Measurements from ENCODE around the gene DGKG.

The DGKG gene

DNA sequence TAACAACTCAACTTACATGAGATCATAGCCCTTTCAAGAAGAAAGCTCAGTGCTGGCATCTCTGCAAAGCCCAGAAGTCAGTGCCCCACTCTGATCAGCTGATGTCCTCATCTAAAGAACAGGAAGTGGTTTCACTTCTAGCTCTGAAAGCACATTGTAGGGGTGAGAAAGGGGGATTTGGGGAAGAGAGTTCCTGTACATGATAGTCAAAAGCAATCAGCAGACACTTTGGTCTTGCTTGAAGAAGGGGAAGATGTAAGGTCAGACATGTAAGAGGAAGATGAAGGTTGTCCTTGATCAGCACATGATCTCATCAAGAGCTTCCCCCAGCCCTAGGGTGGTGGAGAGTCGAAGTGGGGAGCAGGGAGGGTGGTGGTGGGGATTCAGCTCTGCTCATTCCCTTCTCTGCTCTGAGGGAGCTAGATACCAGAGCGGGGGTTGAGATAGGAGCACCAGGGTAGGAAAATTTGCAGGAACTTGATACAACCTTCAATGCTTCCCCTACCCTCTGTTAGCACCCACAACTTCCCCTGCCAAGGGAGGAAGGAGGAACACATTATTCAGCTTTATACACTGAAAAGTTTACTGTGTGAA, 176.7 kb downstream of the DGKG start:
- Mint-ChIP-seq H3K27ac (no peak overlapping the region), H3K9me3 (no peaks in the 10 kb centered on the region)
- no peak for DNase-seq

GRCh38 chr3:186184021-186184420, 178.0 kb downstream of the DGKG start:
- H3K27me3 Mint-ChIP-seq (ENCODE audit: low read depth, poor library complexity) = peaks cover 13% of the 10 kb centered on the region
- H3K36me3 Mint-ChIP-seq (ENCODE audit: low read depth) = no peaks in the 10 kb centered on the region
- no peak for DNase-seq
- no peak for TF ChIP-seq CTCF (IDR thresholded peaks at IDR 0.05)
- peaks cover 6% of the 10 kb centered on the region for H3K4me1 Mint-ChIP-seq
- no peaks in the 10 kb centered on the region for H3K9me3 Mint-ChIP-seq
- H3K27ac Mint-ChIP-seq = no peak overlapping the region
- H3K4me3 Mint-ChIP-seq = no peak overlapping the region

More for the DNA sequence above, 176.7 kb downstream of the DGKG start:
- TF ChIP-seq CTCF (IDR thresholded peaks at IDR 0.05) = no peak
- Mint-ChIP-seq H3K36me3 (ENCODE audit: low read depth) (no peaks in the 10 kb centered on the region), H3K4me1 (peaks cover under 1% of the 10 kb centered on the region), H3K27me3 (ENCODE audit: low read depth, poor library complexity) (peaks cover 25% of the 10 kb centered on the region), H3K4me3 (no peak overlapping the region)

GRCh38 chr3:186182850-186183249, 179.2 kb downstream of the DGKG start:
- Mint-ChIP-seq H3K9me3 (no peaks in the 10 kb centered on the region), H3K4me3 (no peak overlapping the region), H3K4me1 (peaks cover 6% of the 10 kb centered on the region), H3K27ac (no peak overlapping the region), H3K27me3 (ENCODE audit: low read depth, poor library complexity) (peaks cover 18% of the 10 kb centered on the region), H3K36me3 (ENCODE audit: low read depth) (no peaks in the 10 kb centered on the region)
- DNase-seq = no peak
- no peak for TF ChIP-seq CTCF (IDR thresholded peaks at IDR 0.05)

DNA sequence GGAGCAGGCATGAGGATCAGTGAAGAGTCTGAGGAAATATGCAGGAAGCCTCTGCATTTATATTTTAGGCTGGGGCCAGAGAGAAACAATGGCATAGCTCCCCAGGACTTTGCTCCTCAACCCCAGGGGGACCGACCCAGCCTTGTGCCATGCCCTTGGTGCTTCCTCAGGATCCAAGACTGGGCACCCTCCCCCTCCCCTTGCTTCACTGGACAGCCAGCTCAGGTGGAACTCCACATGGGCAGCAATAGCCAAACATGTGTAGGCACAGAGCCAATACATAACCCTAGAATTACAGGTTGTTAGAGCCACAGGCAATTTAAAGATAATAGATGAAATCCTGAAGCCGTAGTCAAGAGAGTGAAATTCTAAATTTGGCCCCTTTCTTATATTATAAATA, 180.1 kb downstream of the DGKG start:
- peaks cover 6% of the 10 kb centered on the region for H3K4me1 Mint-ChIP-seq
- no peak for TF ChIP-seq CTCF (IDR thresholded peaks at IDR 0.05)
- no peak for DNase-seq
- no peak overlapping the region for H3K4me3 Mint-ChIP-seq
- H3K27ac Mint-ChIP-seq = no peak overlapping the region
- H3K9me3 Mint-ChIP-seq = no peaks in the 10 kb centered on the region
- H3K27me3 Mint-ChIP-seq (ENCODE audit: low read depth, poor library complexity) = peaks cover 15% of the 10 kb centered on the region
- no peaks in the 10 kb centered on the region for H3K36me3 Mint-ChIP-seq (ENCODE audit: low read depth)

DNA sequence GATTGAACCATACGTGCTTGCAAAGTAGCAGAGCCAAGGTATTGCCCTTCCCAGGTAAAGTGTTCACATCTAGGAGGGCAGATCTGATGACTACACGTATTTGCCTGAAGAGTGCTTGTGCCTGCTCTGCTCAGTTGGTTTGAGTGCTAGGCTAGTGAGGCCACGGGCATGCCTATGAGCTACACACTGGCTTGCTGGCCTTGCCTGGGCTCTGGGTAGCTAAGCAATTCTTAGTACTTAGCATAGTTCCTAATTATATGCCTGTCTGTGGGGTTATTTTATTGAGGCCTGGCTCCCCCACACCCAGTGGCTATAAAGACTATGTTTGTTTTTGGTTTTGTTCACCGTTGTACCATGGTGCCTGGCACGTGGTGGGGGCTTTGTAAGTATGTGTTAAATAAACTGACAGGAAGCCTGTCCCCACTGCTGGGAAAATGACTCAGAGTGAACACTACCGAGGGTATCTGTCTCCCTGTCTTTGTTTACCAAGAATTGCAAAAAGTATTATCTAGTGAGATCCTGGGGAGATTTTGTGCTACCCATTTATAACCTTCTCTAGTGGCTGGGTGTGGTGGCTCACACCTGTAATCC, 181.0 kb downstream of the DGKG start:
- Mint-ChIP-seq H3K27me3 (ENCODE audit: low read depth, poor library complexity) (peaks cover 15% of the 10 kb centered on the region), H3K36me3 (ENCODE audit: low read depth) (no peaks in the 10 kb centered on the region), H3K4me3 (no peak overlapping the region), H3K27ac (no peak overlapping the region), H3K9me3 (no peaks in the 10 kb centered on the region), H3K4me1 (peaks cover 6% of the 10 kb centered on the region)
- TF ChIP-seq CTCF (IDR thresholded peaks at IDR 0.05) = no peak
- no peak for DNase-seq

DNA sequence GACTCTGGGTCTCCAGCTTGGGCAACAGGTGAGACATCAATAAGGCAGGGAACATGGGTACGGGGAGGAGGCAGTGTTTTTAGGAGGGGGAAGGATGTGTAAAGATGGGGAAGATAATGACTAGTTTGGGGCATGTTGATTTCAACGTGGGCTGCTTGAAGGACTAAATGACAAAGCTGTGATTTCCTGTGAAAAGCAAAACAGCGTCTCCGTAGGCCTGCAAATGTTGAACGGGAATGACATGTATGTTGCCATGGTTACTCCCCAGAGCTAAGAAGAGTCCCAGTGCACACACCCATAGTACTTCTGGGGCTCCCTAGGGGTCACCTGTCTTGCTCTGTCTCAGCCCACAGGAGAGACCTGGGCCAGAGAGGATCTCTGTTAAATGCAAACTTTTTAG, 181.9 kb downstream of the DGKG start:
- Mint-ChIP-seq H3K4me1 (peaks cover 6% of the 10 kb centered on the region), H3K27me3 (ENCODE audit: low read depth, poor library complexity) (peaks cover 15% of the 10 kb centered on the region), H3K9me3 (no peaks in the 10 kb centered on the region), H3K27ac (no peak overlapping the region), H3K36me3 (ENCODE audit: low read depth) (no peaks in the 10 kb centered on the region), H3K4me3 (no peak overlapping the region)
- TF ChIP-seq CTCF (IDR thresholded peaks at IDR 0.05) = no peak
- DNase-seq = no peak

Data from nephron progenitor cell (in vitro differentiated cells).